ENCODE results near the gene VPS33B. TPM values are rescaled to one million over a fixed set of nuclear protein-coding genes. Genes with fewer than 3 reads are reported as not detected.

Gene VPS33B
- total RNA-seq, 2 donors from 2014 or later = 7.3 to 12.2 TPM

DNA sequence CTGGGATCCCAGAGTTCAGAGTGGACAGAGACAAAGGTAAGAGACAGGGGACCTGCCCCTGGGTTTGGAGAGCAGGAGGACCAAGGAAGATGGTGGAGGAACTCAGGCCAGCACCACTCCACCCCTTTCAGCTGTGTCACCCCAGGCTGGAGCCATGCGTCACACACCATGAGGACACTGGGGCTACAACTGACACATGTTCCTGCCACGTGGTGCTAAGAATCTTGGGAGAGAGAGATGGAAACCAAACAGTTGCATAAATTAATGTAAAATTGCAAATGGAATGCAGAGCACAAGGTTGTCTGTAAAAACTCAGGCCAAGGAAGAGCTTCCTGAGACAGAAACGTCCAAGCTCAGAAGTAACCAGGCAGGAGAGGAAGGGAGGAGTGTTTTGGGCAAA, 22.7 kb upstream of the VPS33B start:
- H3K9me3 ChIP-seq = no peaks in the 10 kb centered on the region

DNA sequence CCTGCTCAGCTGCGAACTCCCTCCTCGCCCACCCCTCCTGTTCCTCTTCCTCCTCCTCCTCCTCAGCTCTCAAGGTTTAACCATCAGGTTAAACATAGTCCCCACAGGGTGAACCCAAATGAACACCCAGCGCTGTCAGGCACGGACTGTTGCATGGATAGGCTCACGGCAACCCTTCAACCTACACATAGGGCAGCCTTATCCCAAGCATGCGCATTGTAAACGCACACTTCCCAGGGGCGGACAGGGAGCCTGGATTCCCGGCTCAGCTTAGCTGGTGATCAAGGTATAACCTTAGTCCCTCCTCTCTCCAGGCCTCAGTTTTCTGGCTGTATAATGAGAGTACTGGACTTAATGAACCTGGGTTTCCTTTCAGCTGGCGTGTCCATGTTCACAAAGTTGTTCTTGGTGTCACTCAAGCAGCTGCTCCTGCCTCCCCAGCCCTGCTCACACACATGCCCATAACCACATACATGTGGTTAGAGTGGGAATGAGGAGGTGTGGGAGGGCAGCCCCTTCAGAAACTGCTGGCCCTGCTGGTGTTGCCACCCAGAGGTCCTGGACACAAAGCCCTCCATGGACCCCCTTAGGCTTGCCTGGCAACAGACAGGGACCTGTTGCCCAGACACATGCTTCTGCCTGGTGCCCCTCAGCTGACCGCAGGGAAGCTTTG, 20.9 kb upstream of the VPS33B start:
- no peaks in the 10 kb centered on the region for H3K4me1 ChIP-seq (ENCODE audit: control insufficient read depth in 1 of 2, low read depth in 2 of 2)
- H3K9me3 ChIP-seq = no peaks in the 10 kb centered on the region
- TF ChIP-seq CTCF (IDR thresholded peaks at IDR 0.05) = no peak
- no peaks in the 10 kb centered on the region for H3K27me3 ChIP-seq (replicated peaks; ENCODE audit: insufficient read depth)
- no peak overlapping the region for H3K4me3 ChIP-seq
- ATAC-seq (ENCODE audit: insufficient number of reproducible peaks, low FRiP score, low read depth) = no peak
- H3K27ac ChIP-seq = no peak overlapping the region
- no peak for DNase-seq (ENCODE audit: low spot score)
- no peaks in the 10 kb centered on the region for H3K36me3 ChIP-seq

More for the DNA sequence above, 22.7 kb upstream of the VPS33B start:
- H3K4me1 ChIP-seq (ENCODE audit: control insufficient read depth in 1 of 2, low read depth in 2 of 2) = peaks cover 0 to 4% of the 10 kb centered on the region in 2 donors
- H3K27ac ChIP-seq = no peak overlapping the region
- ATAC-seq (ENCODE audit: insufficient number of reproducible peaks, low FRiP score, low read depth) = no peak
- no peaks in the 10 kb centered on the region for H3K27me3 ChIP-seq (replicated peaks; ENCODE audit: insufficient read depth)
- DNase-seq (ENCODE audit: low spot score) = no peak
- no peak overlapping the region for H3K4me3 ChIP-seq
- TF ChIP-seq CTCF (IDR thresholded peaks at IDR 0.05) = no peak
- H3K36me3 ChIP-seq = no peaks in the 10 kb centered on the region

- ATAC-seq (ENCODE audit: insufficient number of reproducible peaks, low FRiP score, low read depth) = no peak
- no peak for TF ChIP-seq CTCF (IDR thresholded peaks at IDR 0.05)
Observed at GRCh38 chr15:91040856-91041255, 18.5 kb upstream of the VPS33B start.

GRCh38 chr15:91039996-91040395, 17.6 kb upstream of the VPS33B start:
- no peak for TF ChIP-seq CTCF (IDR thresholded peaks at IDR 0.05)
- Histone ChIP-seq H3K4me1 (ENCODE audit: control insufficient read depth in 1 of 2, low read depth in 2 of 2) (no peaks in the 10 kb centered on the region), H3K27me3 (replicated peaks; ENCODE audit: insufficient read depth) (no peaks in the 10 kb centered on the region), H3K27ac (no peak overlapping the region), H3K36me3 (no peaks in the 10 kb centered on the region), H3K4me3 (no peak overlapping the region), H3K9me3 (no peaks in the 10 kb centered on the region)
- DNase-seq (ENCODE audit: low spot score) (no peak), ATAC-seq (ENCODE audit: insufficient number of reproducible peaks, low FRiP score, low read depth) (no peak)

More at GRCh38 chr15:91040856-91041255, 18.5 kb upstream of the VPS33B start:
- Histone ChIP-seq H3K4me3 (no peak overlapping the region), H3K9me3 (no peaks in the 10 kb centered on the region), H3K27me3 (replicated peaks; ENCODE audit: insufficient read depth) (no peaks in the 10 kb centered on the region), H3K36me3 (no peaks in the 10 kb centered on the region), H3K27ac (no peak overlapping the region), H3K4me1 (ENCODE audit: control insufficient read depth in 1 of 2, low read depth in 2 of 2) (no peaks in the 10 kb centered on the region)
- no peak for DNase-seq (ENCODE audit: low spot score)

GRCh38 chr15:91032919-91033803, 10.8 kb upstream of the VPS33B start:
- H3K36me3 ChIP-seq = no peaks in the 10 kb centered on the region
- H3K4me1 ChIP-seq (ENCODE audit: control insufficient read depth in 1 of 2, low read depth in 2 of 2) = no peaks in the 10 kb centered on the region
- ATAC-seq (ENCODE audit: insufficient number of reproducible peaks, low FRiP score, low read depth) = no peak
- H3K27me3 ChIP-seq (replicated peaks; ENCODE audit: insufficient read depth) = no peaks in the 10 kb centered on the region
- no peak for DNase-seq (ENCODE audit: low spot score)
- no peak overlapping the region for H3K27ac ChIP-seq
- H3K9me3 ChIP-seq = no peaks in the 10 kb centered on the region
- TF ChIP-seq CTCF (IDR thresholded peaks at IDR 0.05) = peak; percentile 39
- H3K4me3 ChIP-seq = no peak overlapping the region
